CD4-positive, alpha-beta memory T cell (primary cell): ENCODE data around the gene FOXM1. TPM values are rescaled to one million over a fixed set of nuclear protein-coding genes. Genes with fewer than 3 reads are reported as not detected.

Experiments
- CTCF ChIA-PET: fragments of 350-600 bp; sonication (Branson Sonifier 250); formaldehyde crosslinking; loops from one replicate; lab custom pipeline; 2021; ENCODE audit warnings: inconsistent platforms; ENCODE audit not compliant: partially characterized antibody; lab: Charles Lee
- POLR2A ChIA-PET: fragments of 350-600 bp; sonication (Branson Sonifier 250); formaldehyde crosslinking; loops from one replicate; lab custom pipeline; 2021; ENCODE audit not compliant: partially characterized antibody; lab: Charles Lee
- DNase-seq, 5 donors: peaks; one replicate each; pipeline versions ENCODE4 v3.0.0 to v3.0.0-alpha.2; 2020 to 2022; ENCODE audit warnings: mixed read lengths in 1 of 5
- H3K27ac ChIP-seq: one replicate; pipeline ENCODE4 v1.7.0; 2013; ENCODE audit warnings: low read depth, low read length
- H3K27me3 ChIP-seq: 2 replicates; pipeline ENCODE4 v1.7.0; 2013; ENCODE audit warnings: mild to moderate bottlenecking, low read length, moderate library complexity; ENCODE audit not compliant: insufficient read depth
- H3K36me3 ChIP-seq: 2 replicates; pipeline ENCODE4 v1.7.0; 2013; ENCODE audit warnings: mild to moderate bottlenecking, low read length, moderate library complexity; ENCODE audit not compliant: insufficient read depth
- H3K4me1 ChIP-seq: 2 replicates; pipeline ENCODE4 v1.7.0; 2013; ENCODE audit warnings: mild to moderate bottlenecking, low read length, moderate library complexity; ENCODE audit not compliant: insufficient read depth
- H3K4me3 ChIP-seq, 2 donors: one replicate each; pipeline ENCODE4 v1.7.0; 2013; ENCODE audit warnings: low read length in 2 of 2, mild to moderate bottlenecking in 1 of 2
- H3K9me3 ChIP-seq, 2 donors: one replicate each; pipeline ENCODE4 v1.7.0; 2013; ENCODE audit warnings: low read length in 2 of 2, control low read depth in 1 of 2; ENCODE audit not compliant: control insufficient read depth in 1 of 2
- H3K27ac Mint-ChIP-seq, 7 donors: one replicate each; pipeline ENCODE4 v1.8.0; 2020 to 2021; ENCODE audit warnings: mixed read lengths in 7 of 7, mild to moderate bottlenecking in 6 of 7, inconsistent platforms in 3 of 7, moderate library complexity in 3 of 7
- H3K27me3 Mint-ChIP-seq, 2 donors: one replicate each; pipeline ENCODE4 v1.8.0; 2020 to 2021; ENCODE audit warnings: mixed read lengths in 2 of 2
- H3K36me3 Mint-ChIP-seq, 2 donors: one replicate each; pipeline ENCODE4 v1.8.0; 2020 to 2021; ENCODE audit warnings: mixed read lengths in 2 of 2, inconsistent platforms in 1 of 2, mild to moderate bottlenecking in 1 of 2
- H3K4me1 Mint-ChIP-seq, 4 donors: one replicate each; pipeline ENCODE4 v1.8.0; 2020 to 2021; ENCODE audit warnings: mixed read lengths in 4 of 4, mild to moderate bottlenecking in 1 of 4
- H3K4me3 Mint-ChIP-seq, 8 donors: one replicate each; pipeline ENCODE4 v1.8.0; 2020 to 2021; ENCODE audit warnings: mixed read lengths in 8 of 8, mild to moderate bottlenecking in 7 of 8, moderate library complexity in 6 of 8, inconsistent platforms in 3 of 8
- H3K9me3 Mint-ChIP-seq, 8 donors: one replicate each; pipeline ENCODE4 v1.8.0; 2020 to 2021; ENCODE audit warnings: mixed read lengths in 8 of 8, mild to moderate bottlenecking in 5 of 8, inconsistent platforms in 3 of 8, moderate library complexity in 1 of 8
- intact Hi-C: fragments of 100-400 bp; cut with micrococcal nuclease; formaldehyde crosslinking; loops from one replicate; pipeline ENCODE4 v1.15.1; 2023
- polyA plus RNA-seq, 2 donors: library from polyadenylated mRNA; unstranded; fragments of 300-500 nt; fragmentation: Illumina TruSeq; gene quantifications; one replicate each; pipeline ENCODE4 v1.2.3, GENCODE V29; 2021
- total RNA-seq, 2 experiments: library from RNA; stranded (reverse); gene quantifications; one replicate each; pipeline ENCODE4 v1.2.3, GENCODE V29; 2021

FOXM1 gene
- total and polyA plus RNA-seq, 4 experiments from 2014 or later: 0.30 to 0.44 (median 0.30) TPM; not detected in 1

DNA sequence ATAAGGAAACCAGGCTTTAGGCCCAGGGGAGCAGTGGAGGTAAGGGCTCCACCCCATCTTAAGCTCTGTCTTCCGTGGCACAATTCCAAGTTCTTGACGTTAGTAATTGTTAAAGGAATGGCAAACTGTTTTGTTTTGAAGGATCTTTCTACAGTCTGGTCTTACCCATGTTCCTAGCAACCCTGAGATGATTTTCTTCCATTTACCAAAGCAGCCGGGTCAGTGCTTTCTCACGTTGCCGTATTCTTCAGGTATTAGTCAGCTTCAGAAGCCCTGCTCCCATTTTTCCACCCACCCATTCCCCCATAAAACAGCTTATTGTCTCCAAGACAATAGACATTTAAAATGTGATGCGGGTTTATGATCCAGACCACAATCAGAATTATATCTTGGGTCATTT is 52.4 kb downstream of the FOXM1 start:
- Mint-ChIP-seq H3K36me3 (peaks cover 68 to 84% of the 10 kb centered on the region in 2 donors), H3K4me1 (peaks cover 0 to 3% (median 0%) of the 10 kb centered on the region in 4 donors), H3K9me3 (no peaks in the 10 kb centered on the region), H3K27me3 (no peaks in the 10 kb centered on the region), H3K4me3 (no peak overlapping the region), H3K27ac (peak overlapping the region in 2 of 7 donors; percentile 3 to 20)
- Histone ChIP-seq H3K4me1 (no peaks in the 10 kb centered on the region), H3K36me3 (peaks cover 86% of the 10 kb centered on the region), H3K4me3 (no peak overlapping the region), H3K27ac (no peak overlapping the region), H3K27me3 (no peaks in the 10 kb centered on the region), H3K9me3 (no peaks in the 10 kb centered on the region)
- intact Hi-C loops: no loop called here
- POLR2A ChIA-PET: interaction anchor here (1.8 kb wide), 1 partner anchor 10 kb away, joined by 5 read pairs; no protein-coding TSS in a partner anchor
- CTCF ChIA-PET: no interaction called here
- DNase-seq: no peak

DNA sequence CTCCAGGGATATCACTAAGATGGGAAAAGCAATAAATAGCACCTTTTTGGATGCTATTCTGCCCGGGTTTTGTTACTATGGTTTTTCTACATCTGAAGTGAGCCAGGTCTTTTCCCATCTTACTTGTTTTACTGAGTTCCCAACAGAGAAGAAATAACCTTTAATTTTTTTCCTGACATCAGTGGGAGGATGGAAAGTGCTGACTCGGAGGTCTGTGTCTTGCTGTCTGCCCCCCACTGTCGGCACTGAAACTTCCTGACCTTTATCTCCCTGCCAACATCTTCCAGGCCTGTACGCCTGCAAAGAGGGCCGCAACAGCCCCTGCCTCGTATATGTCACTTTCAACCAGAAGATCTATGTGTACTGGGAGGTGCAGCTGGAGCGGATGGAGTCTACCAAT is 53.5 kb downstream of the FOXM1 start:
- DNase-seq: no peak
- Mint-ChIP-seq H3K9me3 (no peaks in the 10 kb centered on the region), H3K4me3 (no peak overlapping the region), H3K27me3 (no peaks in the 10 kb centered on the region), H3K36me3 (peaks cover 65 to 80% of the 10 kb centered on the region in 2 donors), H3K4me1 (peaks cover 0 to 3% (median 0%) of the 10 kb centered on the region in 4 donors), H3K27ac (no peak overlapping the region)
- no peaks in the 10 kb centered on the region for H3K9me3 ChIP-seq
- CTCF ChIA-PET: no interaction called here
- H3K4me3 ChIP-seq: no peak overlapping the region
- H3K4me1 ChIP-seq: no peaks in the 10 kb centered on the region
- POLR2A ChIA-PET: no interaction called here
- H3K27me3 ChIP-seq: no peaks in the 10 kb centered on the region
- peaks cover 90% of the 10 kb centered on the region for H3K36me3 ChIP-seq
- intact Hi-C loops: no loop called here
- no peak overlapping the region for H3K27ac ChIP-seq

- Histone ChIP-seq H3K27ac (no peak overlapping the region), H3K36me3 (peaks cover 77% of the 10 kb centered on the region), H3K4me3 (no peak overlapping the region), H3K9me3 (no peaks in the 10 kb centered on the region), H3K27me3 (no peaks in the 10 kb centered on the region), H3K4me1 (no peaks in the 10 kb centered on the region)
- intact Hi-C loops: no loop called here
- Mint-ChIP-seq H3K4me3 (no peak overlapping the region), H3K9me3 (no peaks in the 10 kb centered on the region), H3K36me3 (peaks cover 62 to 71% of the 10 kb centered on the region in 2 donors), H3K27ac (peak overlapping the region in 1 of 7 donors; percentile 37), H3K27me3 (no peaks in the 10 kb centered on the region), H3K4me1 (peaks cover 2 to 12% (median 6%) of the 10 kb centered on the region in 4 donors)
- CTCF ChIA-PET: interaction anchor here (1.4 kb wide), 1 partner anchor 36 kb away, joined by 6 read pairs; no protein-coding TSS in a partner anchor
- POLR2A ChIA-PET: no interaction called here
- DNase-seq: no peak
Measured at GRCh38 chr12:2820432-2820831, 56.5 kb downstream of the FOXM1 start.

DNA sequence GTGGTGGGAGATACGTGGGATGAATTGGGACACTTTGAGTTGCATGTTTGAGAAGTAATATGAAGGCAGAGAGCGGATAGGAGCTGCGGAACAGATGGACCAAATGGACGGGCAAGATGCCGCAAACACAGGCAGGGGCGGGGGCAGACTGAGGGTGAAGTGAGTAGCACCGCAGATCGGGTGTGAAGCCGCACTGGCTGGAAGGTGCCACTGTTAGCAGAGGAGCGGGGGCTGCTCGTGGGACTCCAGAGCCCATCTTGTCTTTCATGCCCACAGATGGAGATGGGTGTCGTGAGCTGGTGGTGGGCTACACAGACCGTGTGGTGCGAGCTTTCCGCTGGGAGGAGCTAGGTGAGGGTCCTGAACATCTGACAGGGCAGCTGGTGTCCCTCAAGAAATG is 57.2 kb downstream of the FOXM1 start:
- Mint-ChIP-seq H3K27me3 (no peaks in the 10 kb centered on the region), H3K36me3 (peaks cover 57 to 67% of the 10 kb centered on the region in 2 donors), H3K4me3 (peak overlapping the region in 1 of 8 donors; percentile 76), H3K9me3 (no peaks in the 10 kb centered on the region), H3K27ac (peak overlapping the region in 2 of 7 donors; percentile 37 to 42), H3K4me1 (peaks cover 4 to 17% (median 10%) of the 10 kb centered on the region in 4 donors)
- ChIA-PET CTCF (interaction anchor here (1.4 kb wide), 1 partner anchor 35 kb away, joined by 6 read pairs; no protein-coding TSS in a partner anchor), POLR2A (no interaction called here)
- Histone ChIP-seq H3K27me3 (no peaks in the 10 kb centered on the region), H3K36me3 (peaks cover 71% of the 10 kb centered on the region), H3K9me3 (no peaks in the 10 kb centered on the region), H3K27ac (no peak overlapping the region), H3K4me3 (no peak overlapping the region), H3K4me1 (no peaks in the 10 kb centered on the region)
- intact Hi-C loops: no loop called here
- no peak for DNase-seq

DNA sequence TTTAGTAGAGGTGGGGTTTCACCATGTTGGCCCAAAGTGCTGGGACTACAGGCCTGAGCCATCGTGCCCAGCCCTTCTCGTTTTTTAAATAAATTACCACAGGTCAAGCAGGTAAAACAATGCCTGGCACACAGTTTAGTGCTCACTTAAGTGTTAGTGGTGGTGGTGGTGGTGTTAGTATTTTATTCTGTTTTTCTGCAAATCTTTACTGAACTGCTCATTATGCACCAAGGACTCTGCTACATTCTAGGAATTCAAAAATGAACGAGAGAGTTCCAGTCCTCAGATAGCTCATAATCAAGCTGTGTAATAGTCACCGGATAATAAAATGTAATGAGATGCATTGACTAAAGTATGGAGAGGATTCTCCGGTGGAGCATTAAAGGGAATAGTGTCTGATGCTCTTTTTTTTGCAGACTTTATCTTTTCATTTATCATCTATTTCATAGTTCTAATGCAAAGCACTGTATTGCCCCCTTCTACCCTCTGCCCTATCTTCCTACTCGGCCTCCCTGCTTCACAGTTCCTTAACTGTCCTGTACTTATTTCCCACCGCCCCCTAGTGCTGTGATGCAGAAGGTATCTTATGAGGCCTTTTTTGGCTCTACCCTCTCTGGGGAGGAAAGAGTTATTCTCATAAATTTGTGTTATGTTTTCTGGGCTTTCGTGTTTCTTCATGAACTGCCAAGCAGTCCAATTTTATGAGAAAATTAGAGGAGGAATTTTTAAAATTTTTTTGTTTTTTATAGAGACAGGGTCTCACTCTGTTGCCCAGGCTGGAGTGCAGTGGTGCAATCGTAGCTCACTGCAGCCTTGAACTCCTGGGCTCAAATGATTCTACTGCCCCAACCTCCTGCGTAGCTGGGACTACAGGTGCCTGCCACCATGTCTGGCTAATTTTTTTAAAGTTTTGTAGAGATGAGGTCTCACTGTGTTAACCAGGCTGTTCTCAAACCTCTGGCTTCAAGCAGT is 63.5 kb downstream of the FOXM1 start:
- Mint-ChIP-seq H3K9me3 (no peaks in the 10 kb centered on the region), H3K4me1 (peaks cover 12 to 37% (median 27%) of the 10 kb centered on the region in 4 donors), H3K36me3 (peaks cover 10 to 23% of the 10 kb centered on the region in 2 donors), H3K27ac (peak overlapping the region; percentile 99 to 100 (median 100)), H3K4me3 (peak overlapping the region; percentile 99 to 100 (median 99)), H3K27me3 (peaks cover 0 to 4% of the 10 kb centered on the region in 2 donors)
- peak overlapping the region; percentile 93 to 97 for H3K4me3 ChIP-seq
- H3K27ac ChIP-seq: peak overlapping the region; percentile 90
- H3K9me3 ChIP-seq: no peaks in the 10 kb centered on the region
- CTCF ChIA-PET: interaction anchor here (0.9 to 3.7 kb wide), 6 partner anchors 14 to 131 kb away, joined by 3 to 19 read pairs (median 6); no protein-coding TSS in a partner anchor
- intact Hi-C loops: loop anchor here (1.0 to 2.0 kb wide), 3 partner anchors 29 to 1123 kb away; partner anchors contain the start of gene ADIPOR2
- H3K36me3 ChIP-seq: peaks cover 15% of the 10 kb centered on the region
- H3K27me3 ChIP-seq: no peaks in the 10 kb centered on the region
- DNase-seq: peak; percentile 38 to 66 (median 43)
- peaks cover 24% of the 10 kb centered on the region for H3K4me1 ChIP-seq
- POLR2A ChIA-PET: interaction anchor here (0.8 to 4.0 kb wide), 12 partner anchors 12 to 809 kb away, joined by 3 to 39 read pairs (median 5); partner anchors contain the start of genes DCP1B, FKBP4, FOXM1 and RHNO1

- Mint-ChIP-seq H3K4me3 (peak within 1 kb of the TSS; percentile 99 to 100 (median 99)), H3K9me3 (no peaks in the 10 kb centered on the region), H3K4me1 (peaks cover 12 to 37% (median 25%) of the 10 kb centered on the region in 4 donors), H3K27ac (peak within 1 kb of the TSS; percentile 99 to 100 (median 100)), H3K36me3 (peaks cover under 1 to 14% of the 10 kb centered on the region in 2 donors), H3K27me3 (peaks cover 0 to 4% of the 10 kb centered on the region in 2 donors)
- CTCF ChIA-PET: interaction anchor here (0.9 to 3.7 kb wide), 5 partner anchors 13 to 130 kb away, joined by 3 to 19 read pairs (median 5); no protein-coding TSS in a partner anchor
- DNase-seq: peak; percentile 96 to 99 (median 98)
- Histone ChIP-seq H3K27me3 (no peaks in the 10 kb centered on the region), H3K36me3 (peaks cover 9% of the 10 kb centered on the region), H3K9me3 (no peaks in the 10 kb centered on the region), H3K27ac (peak within 1 kb of the TSS; percentile 90), H3K4me1 (peaks cover 24% of the 10 kb centered on the region), H3K4me3 (peak within 1 kb of the TSS; percentile 93 to 97)
- intact Hi-C loops: loop anchor here (1.0 to 2.0 kb wide), 7 partner anchors 18 to 1122 kb away; partner anchors contain the start of genes ADIPOR2, FKBP4, FOXM1 and RHNO1
- POLR2A ChIA-PET: interaction anchor here (0.8 to 4.0 kb wide), 12 partner anchors 11 to 808 kb away, joined by 3 to 39 read pairs (median 4); partner anchors contain the start of genes DCP1B, FKBP4, FOXM1 and RHNO1
Measured at GRCh38 chr12:2812290-2813213, 64.4 kb downstream of the FOXM1 start, which contains the start of gene ITFG2. Gene ITFG2 (plus strand): TSS chr12:2812668. CDS start chr12:2812761, 93 bp downstream.
